MG63 (cell line): ENCODE measurements around the gene MACROD1. TPM values are rescaled to one million over a fixed set of nuclear protein-coding genes. Genes with fewer than 3 reads are reported as not detected.
A peak's percentile ranks its signal among the peaks of the same experiment; 100 is the strongest.
"Not testable (repeated sequence)": the region's sequence is repeated elsewhere in the genome, so short reads cannot be mapped to it uniquely, and the experiment has no call there.

Source experiments
- DNase-seq: peaks from one replicate; pipeline ENCODE4 v3.0.0-alpha.2; 2020
- H3K27me3 ChIP-seq: fragments of 250-450 bp; sonication (Bioruptor Pico); 2 replicates; pipeline ENCODE4 v1.5.1; 2020; ENCODE audit warnings: mild to moderate bottlenecking, moderate library complexity
- H3K36me3 ChIP-seq: fragments of 250-450 bp; sonication (Bioruptor Pico); 2 replicates; pipeline ENCODE4 v1.5.1; 2020; ENCODE audit warnings: mild to moderate bottlenecking, moderate library complexity
- H3K4me3 ChIP-seq: fragments of 250-450 bp; sonication (Bioruptor Pico); 2 replicates; pipeline ENCODE4 v1.5.1; 2020; ENCODE audit warnings: mild to moderate bottlenecking, moderate library complexity
- H3K9me3 ChIP-seq: fragments of 250-450 bp; sonication (Bioruptor Pico); 2 replicates; pipeline ENCODE4 v1.5.1; 2020; ENCODE audit warnings: mild to moderate bottlenecking, moderate library complexity
- total RNA-seq: library from RNA; depleted of rRNA; stranded (reverse); fragments of >200 nt; shearing (Covaris generic); gene quantifications from 2 replicates; pipeline ENCODE4 v1.2.3, GENCODE V29; 2014; ENCODE audit warnings: low replicate concordance

MACROD1 gene
- total RNA-seq, 1 experiment from 2014 or later, result 44.1 TPM

- no peak for DNase-seq
- H3K36me3 ChIP-seq, result peaks cover 26% of the 10 kb centered on the region
- H3K27me3 ChIP-seq, result no peaks in the 10 kb centered on the region
Measured at GRCh38 chr11:63986932-63987513, 178.9 kb downstream of the MACROD1 start.

DNA sequence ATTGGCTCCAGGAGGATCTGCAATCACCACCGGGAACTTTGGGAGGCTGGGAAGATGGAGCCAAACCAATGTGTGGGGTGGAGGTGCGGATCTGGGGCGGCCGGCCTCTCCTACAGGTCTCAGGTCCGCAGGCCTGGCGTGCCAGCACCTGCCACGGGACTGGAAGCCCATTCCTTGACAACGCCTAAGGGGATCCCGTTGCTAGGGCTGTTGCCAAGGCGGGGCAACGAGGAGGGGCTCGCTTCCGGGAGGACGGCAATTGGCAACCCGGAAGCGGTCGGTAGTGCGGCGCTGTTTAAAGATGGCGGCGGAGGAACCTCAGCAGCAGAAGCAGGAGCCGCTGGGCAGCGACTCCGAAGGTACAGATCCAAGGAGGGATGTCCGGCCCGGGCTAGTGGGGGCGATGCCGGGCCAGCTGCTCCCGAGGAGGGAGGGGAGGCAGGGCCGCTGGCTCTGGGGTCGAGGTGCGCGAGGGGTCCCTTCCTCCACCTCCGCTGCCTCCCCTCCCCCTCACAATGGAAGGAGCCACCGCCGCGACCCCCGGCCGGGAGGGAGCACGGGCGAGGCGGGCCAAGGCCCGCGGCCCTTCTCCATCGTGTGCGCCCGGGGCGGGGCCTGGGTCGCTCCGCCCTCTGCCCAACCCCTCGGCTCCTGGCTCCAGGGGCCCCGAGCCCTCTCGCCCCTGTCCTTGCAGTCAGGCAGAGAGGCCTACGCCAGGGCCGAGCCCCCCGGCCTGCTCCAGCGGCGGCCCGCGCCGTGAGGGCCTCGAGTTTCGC is 179.6 kb downstream of the MACROD1 start, which contains the start of gene OTUB1:
OTUB1 (plus strand) TSS at position 283 of the 776 bp plus-strand sequence; CDS start at position 302, 19 bp downstream.
- Histone ChIP-seq H3K27me3 (no peaks in the 10 kb centered on the region), H3K9me3 (no peaks in the 10 kb centered on the region), H3K4me3 (peak within 1 kb of the TSS; percentile 86), H3K36me3 (peaks cover 23% of the 10 kb centered on the region)
- DNase-seq, result peak; percentile 91

More at GRCh38 chr11:63986932-63987513, 178.9 kb downstream of the MACROD1 start:
- no peaks in the 10 kb centered on the region for H3K9me3 ChIP-seq
- H3K4me3 ChIP-seq, result peak overlapping the region; percentile 86

GRCh38 chr11:63985812-63986155 is 180.1 kb downstream of the MACROD1 start:
- H3K36me3 ChIP-seq, result peaks cover 19% of the 10 kb centered on the region
- no peaks in the 10 kb centered on the region for H3K9me3 ChIP-seq
- H3K4me3 ChIP-seq, result peak overlapping the region; percentile 86
- no peaks in the 10 kb centered on the region for H3K27me3 ChIP-seq
- peak; percentile 38 for DNase-seq

DNA sequence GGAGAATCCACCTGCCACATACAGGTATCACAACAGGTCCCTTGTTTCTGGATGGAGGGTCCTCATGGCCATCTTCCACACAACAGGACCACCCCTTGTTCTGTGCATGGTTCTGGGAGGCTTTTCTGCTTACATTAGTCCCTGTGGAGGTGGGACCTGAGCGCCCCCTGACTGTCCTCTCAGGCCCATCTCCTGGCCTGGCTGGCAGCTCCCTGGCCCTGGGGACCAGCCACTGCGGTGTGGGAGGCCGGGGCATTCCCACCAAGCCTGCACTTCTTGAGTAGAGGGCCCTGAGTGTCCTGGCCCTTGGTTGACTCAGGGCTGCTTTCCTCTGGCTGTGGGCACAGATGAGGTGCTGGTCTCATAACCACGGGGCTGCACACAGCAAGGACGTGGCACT is 186.5 kb downstream of the MACROD1 start:
- Histone ChIP-seq H3K4me3 (no peak overlapping the region), H3K27me3 (no peaks in the 10 kb centered on the region), H3K36me3 (peaks cover 20% of the 10 kb centered on the region), H3K9me3 (no peaks in the 10 kb centered on the region)
- DNase-seq, result no peak

- DNase-seq, result no peak
- Histone ChIP-seq H3K4me3 (no peak overlapping the region), H3K27me3 (no peaks in the 10 kb centered on the region), H3K9me3 (no peaks in the 10 kb centered on the region), H3K36me3 (peaks cover 20% of the 10 kb centered on the region)
Measured at GRCh38 chr11:63978551-63979239, 187.2 kb downstream of the MACROD1 start.

DNA sequence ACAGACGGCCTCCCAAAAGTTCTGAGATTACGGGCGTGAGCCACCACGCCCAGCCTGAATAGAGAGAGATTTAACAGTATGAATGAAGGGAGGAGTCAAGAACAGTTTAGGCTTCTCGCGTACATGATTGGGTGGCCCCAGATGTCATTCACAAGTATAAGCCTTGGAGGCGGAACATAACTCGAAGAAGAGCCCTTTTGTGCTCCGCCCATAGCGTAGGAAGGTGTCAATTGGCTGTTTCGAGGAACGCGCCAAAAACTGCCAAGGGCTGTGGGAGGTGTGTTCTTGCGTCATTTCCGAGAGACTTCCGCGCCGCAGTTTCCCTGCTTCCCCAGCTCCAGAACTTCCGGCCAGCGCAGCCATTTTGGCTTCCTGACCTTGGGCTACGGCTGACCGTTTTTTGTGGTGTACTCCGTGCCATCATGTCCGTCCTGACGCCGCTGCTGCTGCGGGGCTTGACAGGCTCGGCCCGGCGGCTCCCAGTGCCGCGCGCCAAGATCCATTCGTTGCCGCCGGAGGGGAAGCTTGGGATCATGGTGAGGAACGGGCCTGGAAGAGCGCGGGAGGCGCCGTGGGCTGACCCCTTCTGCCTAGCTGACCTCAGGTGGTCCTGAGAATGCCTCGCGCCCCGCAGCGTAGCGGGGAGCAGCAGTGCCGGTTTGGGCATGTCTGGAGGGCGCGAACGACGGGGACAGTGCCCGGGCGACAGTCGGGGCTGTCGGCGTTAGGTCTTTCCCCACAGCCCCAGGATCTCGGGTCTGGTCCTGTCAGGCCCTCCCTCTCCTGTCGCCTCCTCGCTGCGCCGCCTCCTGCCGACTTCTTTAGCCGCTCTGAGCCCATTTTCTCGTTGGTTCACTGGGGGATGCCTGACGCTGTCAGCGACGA is 191.4 kb downstream of the MACROD1 start, which contains the start of gene COX8A:
COX8A (plus strand) TSS at position 362 of the 885 bp plus-strand sequence; CDS start at position 423, 61 bp downstream.
- Histone ChIP-seq H3K9me3 (peaks cover 2% of the 10 kb centered on the region; the same call in 1 of the 2 replicates), H3K36me3 (peaks cover 20% of the 10 kb centered on the region), H3K27me3 (no peaks in the 10 kb centered on the region), H3K4me3 (peak within 1 kb of the TSS; percentile 87)
- peak; percentile 98 for DNase-seq

DNA sequence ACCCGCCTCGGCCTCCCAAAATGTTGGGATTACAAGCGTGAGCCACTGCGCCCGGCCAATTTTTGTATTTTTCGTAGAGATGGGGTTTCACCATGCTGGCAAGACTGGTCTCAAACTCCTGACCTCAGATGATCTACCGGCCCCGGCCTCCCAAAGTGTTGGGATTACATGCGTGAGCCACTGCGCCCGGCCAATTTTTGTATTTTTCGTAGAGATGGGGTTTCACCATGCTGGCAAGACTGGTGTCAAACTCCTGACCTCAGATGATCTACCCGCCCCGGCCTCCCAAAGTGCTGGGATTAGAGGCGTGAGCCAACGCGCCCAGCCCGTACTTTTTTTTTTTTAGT is 192.0 kb downstream of the MACROD1 start:
- not testable (repeated sequence) for H3K27me3 ChIP-seq, DNase-seq, H3K4me3 ChIP-seq, H3K9me3 ChIP-seq
- H3K36me3 ChIP-seq, result peaks cover 17% of the 10 kb centered on the region

- DNase-seq, result no peak
- Histone ChIP-seq H3K27me3 (no peaks in the 10 kb centered on the region), H3K4me3 (no peak overlapping the region), H3K9me3 (peaks cover 2% of the 10 kb centered on the region; the same call in 1 of the 2 replicates), H3K36me3 (peaks cover 2% of the 10 kb centered on the region)
Measured at GRCh38 chr11:63970902-63971301, 195.0 kb downstream of the MACROD1 start.

GRCh38 chr11:63969461-63969860 is 196.5 kb downstream of the MACROD1 start:
- peaks cover 2% of the 10 kb centered on the region; the same call in 1 of the 2 replicates for H3K9me3 ChIP-seq
- no peak for DNase-seq
- no peaks in the 10 kb centered on the region for H3K27me3 ChIP-seq
- no peak overlapping the region for H3K4me3 ChIP-seq
- no peaks in the 10 kb centered on the region for H3K36me3 ChIP-seq

- Histone ChIP-seq H3K9me3 (no peaks in the 10 kb centered on the region), H3K4me3 (no peak overlapping the region), H3K36me3 (no peaks in the 10 kb centered on the region), H3K27me3 (no peaks in the 10 kb centered on the region)
- DNase-seq, result no peak
Measured at GRCh38 chr11:63966444-63966843, 199.5 kb downstream of the MACROD1 start.

- H3K36me3 ChIP-seq, H3K4me3 ChIP-seq, H3K9me3 ChIP-seq, H3K27me3 ChIP-seq, DNase-seq: not testable (repeated sequence)
Measured at GRCh38 chr11:63963895-63964294, 202.0 kb downstream of the MACROD1 start.

- no peak overlapping the region for H3K4me3 ChIP-seq
- H3K36me3 ChIP-seq, result no peaks in the 10 kb centered on the region
- H3K9me3 ChIP-seq, result no peaks in the 10 kb centered on the region
- no peak for DNase-seq
- H3K27me3 ChIP-seq, result no peaks in the 10 kb centered on the region
Measured at GRCh38 chr11:63961608-63962412, 204.1 kb downstream of the MACROD1 start.

DNA sequence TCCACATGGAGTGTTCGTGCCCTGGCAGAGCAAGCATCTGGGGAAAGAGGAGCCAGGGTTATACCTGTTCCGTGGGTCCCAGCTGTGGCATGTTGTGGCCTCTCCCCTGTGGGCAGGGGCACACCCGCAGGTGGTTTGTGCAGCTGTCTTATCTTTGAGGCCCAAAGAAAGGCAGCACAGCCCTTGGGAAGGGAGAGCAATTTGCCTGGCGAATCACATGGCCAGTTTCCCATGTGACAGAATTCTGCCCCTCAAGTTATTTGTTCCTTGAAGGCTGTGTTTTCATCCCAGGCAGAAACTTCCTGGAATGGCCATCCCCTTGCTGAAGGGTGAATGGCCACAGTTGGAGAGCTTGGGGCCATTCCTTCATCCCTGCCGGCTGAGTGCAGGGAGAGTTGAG is 207.9 kb downstream of the MACROD1 start:
- no peak for DNase-seq

DNA sequence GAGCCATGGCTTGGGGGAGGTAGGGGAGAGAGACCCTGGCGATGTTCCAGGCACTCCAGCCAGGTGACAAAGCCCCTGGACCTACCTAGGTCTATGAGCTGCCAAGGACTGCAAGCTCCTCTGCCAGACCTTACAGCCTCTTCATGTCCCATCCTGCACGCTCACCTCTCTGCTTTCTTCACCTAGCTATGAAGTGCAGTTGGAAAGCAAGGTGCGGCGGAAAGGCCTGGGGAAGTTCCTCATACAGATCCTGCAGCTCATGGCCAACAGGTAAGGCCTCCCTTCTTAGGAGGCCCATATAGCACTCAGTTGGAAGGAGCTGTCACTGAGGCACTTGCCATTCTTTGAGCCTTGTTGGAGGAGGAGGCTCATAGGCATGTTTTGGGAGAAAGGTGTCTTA is 213.3 kb downstream of the MACROD1 start:
- H3K9me3 ChIP-seq, result no peaks in the 10 kb centered on the region
- H3K4me3 ChIP-seq, result no peak overlapping the region
- H3K27me3 ChIP-seq, result no peaks in the 10 kb centered on the region
- no peak for DNase-seq
- peaks cover 3% of the 10 kb centered on the region; the same call in 1 of the 2 replicates for H3K36me3 ChIP-seq

More for the DNA sequence above, 207.9 kb downstream of the MACROD1 start:
- Histone ChIP-seq H3K4me3 (no peak overlapping the region), H3K36me3 (peaks cover 3% of the 10 kb centered on the region; the same call in 1 of the 2 replicates), H3K27me3 (no peaks in the 10 kb centered on the region), H3K9me3 (no peaks in the 10 kb centered on the region)

DNA sequence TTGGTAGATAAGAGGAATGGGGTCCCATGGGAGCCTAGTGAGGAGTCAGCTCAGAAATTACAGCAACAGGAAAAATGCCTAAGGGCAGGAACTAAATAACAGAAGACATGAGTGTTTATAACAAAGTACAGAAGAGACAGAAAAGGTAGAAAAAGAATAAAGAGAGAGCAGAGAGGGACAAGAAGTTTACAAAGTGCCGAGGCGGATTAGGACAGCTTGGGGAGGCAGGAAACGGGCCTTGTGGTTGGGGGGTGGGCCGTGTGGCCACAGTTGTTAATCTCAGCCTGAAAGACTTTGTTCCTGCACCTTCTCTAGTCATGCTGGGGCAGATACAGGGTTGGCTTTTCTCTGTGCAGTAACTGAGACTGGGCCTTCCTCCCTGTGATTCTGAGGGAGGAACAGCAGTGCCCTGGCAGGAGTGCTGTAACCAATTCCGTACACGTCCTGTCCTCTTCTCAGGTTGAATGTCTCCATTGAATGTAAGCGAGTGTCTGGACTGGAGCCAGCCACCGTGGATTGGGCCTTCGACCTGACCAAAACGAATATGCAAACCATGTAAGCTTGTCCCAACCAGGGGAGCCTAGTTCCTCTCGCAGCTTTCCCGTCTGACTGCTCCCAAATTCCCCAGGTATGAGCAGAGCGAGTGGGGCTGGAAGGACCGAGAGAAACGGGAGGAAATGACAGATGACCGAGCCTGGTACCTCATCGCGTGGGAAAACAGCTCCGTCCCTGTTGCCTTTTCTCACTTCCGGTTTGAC is 214.0 kb downstream of the MACROD1 start:
- Histone ChIP-seq H3K36me3 (peaks cover 4% of the 10 kb centered on the region), H3K27me3 (no peaks in the 10 kb centered on the region), H3K9me3 (no peaks in the 10 kb centered on the region), H3K4me3 (no peak overlapping the region)
- no peak for DNase-seq
